Hepatocyte (in vitro differentiated cells): Measurements from ENCODE around the gene ZNF483. TPM values are rescaled to one million over a fixed set of nuclear protein-coding genes. Genes with fewer than 3 reads are reported as not detected.

Source experiments
- DNase-seq: peaks from one replicate; pipeline ENCODE4 v3.0.0-alpha.2; 2016; ENCODE audit warnings: low spot score
- H2AFZ ChIP-seq: fragments of 200-600 bp; sonication (generic); 2 replicates; pipeline ENCODE4 v1.6.0; 2016; ENCODE audit warnings: antibody characterized with exemption, mild to moderate bottlenecking
- H3K27ac ChIP-seq: fragments of 200-600 bp; sonication (generic); 2 replicates; pipeline ENCODE4 v1.5.1; 2016; ENCODE audit warnings: mild to moderate bottlenecking
- H3K27me3 ChIP-seq: fragments of 200-600 bp; sonication (generic); 2 replicates; pipeline ENCODE4 v1.6.1; 2016
- H3K36me3 ChIP-seq: fragments of 200-600 bp; sonication (generic); replicated peaks from 2 replicates; pipeline ENCODE4 v1.5.1; 2016; ENCODE audit warnings: low read depth; ENCODE audit not compliant: insufficient read depth
- H3K4me1 ChIP-seq: fragments of 200-600 bp; sonication (generic); 2 replicates; pipeline ENCODE4 v1.5.1; 2016; ENCODE audit warnings: mild to moderate bottlenecking, moderate library complexity; ENCODE audit not compliant: insufficient read depth
- H3K4me2 ChIP-seq: fragments of 200-600 bp; sonication (generic); 2 replicates; pipeline ENCODE4 v1.6.0; 2016
- H3K4me3 ChIP-seq: fragments of 200-600 bp; sonication (generic); 2 replicates; pipeline ENCODE4 v1.5.1; 2016; ENCODE audit warnings: mild to moderate bottlenecking
- H3K79me2 ChIP-seq: fragments of 200-600 bp; sonication (generic); 2 replicates; pipeline ENCODE4 v1.6.0; 2017; ENCODE audit warnings: mild to moderate bottlenecking
- H3K9me2 ChIP-seq: fragments of 200-600 bp; sonication (generic); replicated peaks from 2 replicates; pipeline ENCODE4 v1.6.0; 2017; ENCODE audit warnings: mild to moderate bottlenecking; ENCODE audit not compliant: insufficient read depth
- H3K9me3 ChIP-seq: fragments of 200-600 bp; sonication (generic); 2 replicates; pipeline ENCODE4 v1.5.1; 2016; ENCODE audit warnings: low read depth, mild to moderate bottlenecking
- H4K20me1 ChIP-seq: fragments of 200-600 bp; sonication (generic); 2 replicates; pipeline ENCODE4 v1.6.0; 2016; ENCODE audit warnings: mild to moderate bottlenecking; ENCODE audit not compliant: insufficient read depth, poor library complexity, severe bottlenecking
- EZH2 ChIP-seq: fragments of 200-600 bp; sonication (generic); IDR thresholded peaks from 2 replicates; pipeline ENCODE4 v1.6.1; 2016; ENCODE audit warnings: antibody characterized with exemption, mild to moderate bottlenecking, borderline replicate concordance
- EZH2phosphoT487 ChIP-seq: fragments of 200-600 bp; sonication (generic); IDR thresholded peaks from one replicate; pipeline ENCODE4 v1.6.1; 2018; ENCODE audit warnings: antibody characterized with exemption, mild to moderate bottlenecking, low read depth, moderate library complexity; ENCODE audit not compliant: unreplicated experiment, severe bottlenecking
- WGBS: methylation state at CpG from one replicate; pipeline ENCODE4 v1.1.6; 2016; ENCODE audit warnings: low lambda C conversion rate; ENCODE audit errors: missing lambda C conversion rate; 5-methylcytosine and 5-hydroxymethylcytosine counted together
- polyA plus RNA-seq: library from polyadenylated mRNA; unstranded; fragments of >200 nt; fragmentation: Nextera tagmentation; extraction: Ambion mirVana; gene quantifications from 2 replicates; pipeline ENCODE4 v1.2.1, GENCODE V29; 2016
- total RNA-seq: library from RNA; depleted of rRNA; stranded (reverse); fragments of >200 nt; gene quantifications from 2 replicates; pipeline ENCODE4 v1.2.3, GENCODE V29; 2014
- TF ChIP-seq, protein P1 (sequence below): fragments of 200-600 bp; sonication (generic); IDR thresholded peaks from 2 replicates; pipeline ENCODE4 v1.5.1; 2016; ENCODE audit warnings: antibody characterized with exemption, mild to moderate bottlenecking; ENCODE audit not compliant: poor library complexity

The ZNF483 gene
- total and polyA plus RNA-seq, 2 experiments from 2014 or later: 0.87 to 4.6 TPM

DNA sequence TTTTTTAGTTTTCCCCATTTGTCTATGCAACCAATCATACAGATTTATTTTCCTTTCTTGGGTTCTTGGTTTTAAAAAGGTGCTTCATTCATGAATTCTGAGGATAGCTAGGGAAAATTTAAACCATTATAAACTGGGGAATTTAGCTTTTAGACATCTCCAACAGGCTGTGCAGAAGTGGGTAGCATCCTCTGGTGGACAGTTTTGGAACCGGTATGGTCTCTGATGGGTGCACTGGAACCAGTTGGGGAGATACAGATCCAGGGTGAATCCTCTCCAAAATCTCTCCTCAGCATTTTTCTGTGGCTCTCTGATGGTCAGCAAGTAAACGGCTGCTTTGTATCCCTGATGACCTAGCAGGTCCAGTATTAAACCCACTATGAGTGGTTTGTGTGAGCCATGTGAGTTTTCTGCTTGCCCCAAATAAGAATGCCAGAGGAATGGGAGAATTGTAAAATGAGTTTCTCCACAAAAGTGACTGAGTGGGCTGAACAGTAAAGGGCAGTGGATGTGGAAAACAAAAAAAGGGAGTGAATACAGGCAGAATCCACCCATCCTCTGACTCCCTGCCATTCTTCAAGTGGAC, 97.0 kb downstream of the ZNF483 start:
- no peaks in the 10 kb centered on the region for H3K27me3 ChIP-seq
- H3K79me2 ChIP-seq: no peaks in the 10 kb centered on the region
- peak; percentile 46 for DNase-seq
- H3K27ac ChIP-seq: no peak overlapping the region
- no peaks in the 10 kb centered on the region for H4K20me1 ChIP-seq
- H2AFZ ChIP-seq: no peak overlapping the region
- TF ChIP-seq EZH2phosphoT487: no peak
- TF ChIP-seq, protein P1, sequence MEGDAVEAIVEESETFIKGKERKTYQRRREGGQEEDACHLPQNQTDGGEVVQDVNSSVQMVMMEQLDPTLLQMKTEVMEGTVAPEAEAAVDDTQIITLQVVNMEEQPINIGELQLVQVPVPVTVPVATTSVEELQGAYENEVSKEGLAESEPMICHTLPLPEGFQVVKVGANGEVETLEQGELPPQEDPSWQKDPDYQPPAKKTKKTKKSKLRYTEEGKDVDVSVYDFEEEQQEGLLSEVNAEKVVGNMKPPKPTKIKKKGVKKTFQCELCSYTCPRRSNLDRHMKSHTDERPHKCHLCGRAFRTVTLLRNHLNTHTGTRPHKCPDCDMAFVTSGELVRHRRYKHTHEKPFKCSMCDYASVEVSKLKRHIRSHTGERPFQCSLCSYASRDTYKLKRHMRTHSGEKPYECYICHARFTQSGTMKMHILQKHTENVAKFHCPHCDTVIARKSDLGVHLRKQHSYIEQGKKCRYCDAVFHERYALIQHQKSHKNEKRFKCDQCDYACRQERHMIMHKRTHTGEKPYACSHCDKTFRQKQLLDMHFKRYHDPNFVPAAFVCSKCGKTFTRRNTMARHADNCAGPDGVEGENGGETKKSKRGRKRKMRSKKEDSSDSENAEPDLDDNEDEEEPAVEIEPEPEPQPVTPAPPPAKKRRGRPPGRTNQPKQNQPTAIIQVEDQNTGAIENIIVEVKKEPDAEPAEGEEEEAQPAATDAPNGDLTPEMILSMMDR: peak; percentile 58
- WGBS: 64% methylated on average over 2 of the region's 2 CpGs
- H3K4me2 ChIP-seq: no peak overlapping the region
- no peaks in the 10 kb centered on the region for H3K9me2 ChIP-seq
- peaks cover 6% of the 10 kb centered on the region for H3K4me1 ChIP-seq
- H3K4me3 ChIP-seq: no peak overlapping the region
- no peaks in the 10 kb centered on the region for H3K36me3 ChIP-seq
- H3K9me3 ChIP-seq: no peaks in the 10 kb centered on the region

DNA sequence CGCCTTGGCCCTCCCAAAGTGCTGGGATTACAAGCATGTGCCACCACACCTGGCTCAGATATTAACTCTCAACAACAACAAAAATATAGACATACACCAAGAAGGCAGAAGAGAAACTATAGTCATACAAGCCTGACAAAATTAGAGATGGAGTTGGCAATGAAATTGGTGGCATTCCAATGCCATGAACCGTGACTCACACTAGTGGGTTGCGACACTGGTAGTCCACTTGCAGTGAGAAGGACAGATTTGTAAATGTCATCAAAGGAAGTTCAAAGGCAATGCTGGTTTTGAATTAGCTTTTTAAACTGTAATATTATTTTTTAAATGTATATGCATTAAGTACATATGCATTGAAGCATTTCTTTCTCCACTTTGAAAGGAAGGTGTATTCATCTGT, 97.6 kb downstream of the ZNF483 start:
- no peaks in the 10 kb centered on the region for H3K9me2 ChIP-seq
- H4K20me1 ChIP-seq: no peaks in the 10 kb centered on the region
- H3K27ac ChIP-seq: no peak overlapping the region
- no peaks in the 10 kb centered on the region for H3K79me2 ChIP-seq
- no peaks in the 10 kb centered on the region for H3K36me3 ChIP-seq
- WGBS: 60% methylated on average over 3 of the region's 3 CpGs
- no peaks in the 10 kb centered on the region for H3K27me3 ChIP-seq
- H3K4me1 ChIP-seq: peaks cover 6% of the 10 kb centered on the region
- no peak for DNase-seq
- no peaks in the 10 kb centered on the region for H3K9me3 ChIP-seq
- no peak overlapping the region for H3K4me3 ChIP-seq
- no peak overlapping the region for H3K4me2 ChIP-seq
- TF ChIP-seq, protein P1: no peak
- TF ChIP-seq EZH2 (no peak), EZH2phosphoT487 (no peak)
- H2AFZ ChIP-seq: no peak overlapping the region

Other genes with a start within 250 kb of the ZNF483 start
- gene OR2K2, start 195.0 kb upstream of the ZNF483 start, total RNA-seq: not detected in 2 replicates
- not detected in 2 replicates for gene OR2K2, start 195.0 kb upstream of the ZNF483 start, polyA plus RNA-seq
- 57.3 and 65.6 TPM in 2 replicates for gene ECPAS, start 40.8 kb upstream of the ZNF483 start, total RNA-seq
- gene ECPAS, start 40.8 kb upstream of the ZNF483 start, polyA plus RNA-seq: 29.1 and 32.1 TPM in 2 replicates
- gene PTGR1, start 74.5 kb downstream of the ZNF483 start, total RNA-seq: 290 and 318 TPM in 2 replicates
- 163 and 266 TPM in 2 replicates for gene PTGR1, start 74.5 kb downstream of the ZNF483 start, polyA plus RNA-seq
- gene DNAJC25, start 106.2 kb downstream of the ZNF483 start, total RNA-seq: 16.0 and 16.1 TPM in 2 replicates
- gene DNAJC25, start 106.2 kb downstream of the ZNF483 start, polyA plus RNA-seq: 14.6 and 19.8 TPM in 2 replicates
- 72.6 and 101 TPM in 2 replicates for gene GNG10, start 136.4 kb downstream of the ZNF483 start, total RNA-seq
- gene GNG10, start 136.4 kb downstream of the ZNF483 start, polyA plus RNA-seq: 51.6 and 57.1 TPM in 2 replicates